ENCODE data around the gene PIK3R1.
"Not testable (repeated sequence)": the region's sequence is repeated elsewhere in the genome, so short reads cannot be mapped to it uniquely, and the experiment has no call there.

The PIK3R1 gene

DNA sequence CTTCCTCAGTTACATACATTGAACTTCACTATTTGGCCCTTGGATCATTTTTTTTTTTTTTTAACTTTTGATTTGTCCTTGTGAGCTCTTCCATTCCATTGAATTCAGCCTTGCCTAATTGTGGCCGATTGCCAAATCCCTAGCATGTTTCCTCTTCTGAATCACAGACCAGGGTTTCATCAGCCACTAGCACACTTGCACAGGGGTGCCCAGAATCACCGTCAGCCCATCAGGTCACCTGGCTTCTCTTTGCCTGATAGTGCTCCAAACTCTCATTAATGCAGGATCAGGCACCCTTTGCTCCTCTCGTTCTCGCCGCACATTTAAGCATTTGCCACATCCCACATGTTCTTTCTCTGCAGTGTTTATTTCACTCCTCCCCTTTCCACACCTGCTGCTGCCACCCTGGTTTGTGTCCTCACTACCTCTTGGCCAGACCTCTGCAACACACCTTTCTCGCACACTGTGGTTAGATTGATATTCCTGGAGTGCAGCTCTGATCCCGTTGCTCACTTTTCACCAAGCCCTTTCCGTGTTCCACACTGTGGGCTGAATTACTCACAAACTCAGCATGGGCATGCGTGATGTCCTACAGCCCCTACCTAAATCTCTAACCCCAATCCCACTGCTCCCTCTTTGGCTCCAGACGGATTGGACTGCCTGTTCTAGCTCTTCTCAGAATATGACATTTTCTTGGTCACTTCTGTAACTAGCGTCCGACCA is 9.8 kb downstream of the PIK3R1 start:
- no peak overlapping the region for H3K4me3 ChIP-seq (ENCODE audit: low read depth, low read length)

DNA sequence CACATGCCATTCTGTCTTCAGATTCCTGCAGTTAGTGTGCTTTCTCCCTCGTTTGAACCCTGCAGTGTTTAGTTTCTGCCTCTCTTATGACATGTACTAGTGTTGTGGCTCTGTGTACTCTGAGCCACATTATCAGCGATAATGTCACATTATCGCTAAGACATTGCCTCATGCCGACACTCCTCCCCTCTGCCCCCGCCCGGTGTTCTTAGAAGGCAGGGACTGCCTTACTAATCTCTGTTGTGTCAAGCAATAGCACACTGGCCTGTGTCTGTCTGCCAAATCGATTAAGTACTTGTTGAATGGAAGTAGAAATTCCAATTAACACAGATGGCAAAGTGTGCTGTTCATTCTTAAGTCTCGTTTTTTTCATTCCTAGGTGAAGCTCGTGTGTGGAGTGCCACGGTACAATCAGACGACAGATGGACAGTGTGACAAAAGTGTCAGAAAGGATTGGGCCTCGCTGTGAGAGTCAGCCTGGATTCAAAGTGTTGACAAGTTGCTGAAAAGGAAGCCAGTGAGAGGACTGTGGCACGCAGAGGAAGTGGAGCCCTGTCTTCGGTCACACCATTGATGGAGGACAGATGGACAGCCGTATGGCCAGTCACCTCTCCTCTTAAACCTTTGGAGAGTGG is 10.5 kb downstream of the PIK3R1 start:
- no peak overlapping the region for H3K4me3 ChIP-seq (ENCODE audit: low read depth, low read length)

DNA sequence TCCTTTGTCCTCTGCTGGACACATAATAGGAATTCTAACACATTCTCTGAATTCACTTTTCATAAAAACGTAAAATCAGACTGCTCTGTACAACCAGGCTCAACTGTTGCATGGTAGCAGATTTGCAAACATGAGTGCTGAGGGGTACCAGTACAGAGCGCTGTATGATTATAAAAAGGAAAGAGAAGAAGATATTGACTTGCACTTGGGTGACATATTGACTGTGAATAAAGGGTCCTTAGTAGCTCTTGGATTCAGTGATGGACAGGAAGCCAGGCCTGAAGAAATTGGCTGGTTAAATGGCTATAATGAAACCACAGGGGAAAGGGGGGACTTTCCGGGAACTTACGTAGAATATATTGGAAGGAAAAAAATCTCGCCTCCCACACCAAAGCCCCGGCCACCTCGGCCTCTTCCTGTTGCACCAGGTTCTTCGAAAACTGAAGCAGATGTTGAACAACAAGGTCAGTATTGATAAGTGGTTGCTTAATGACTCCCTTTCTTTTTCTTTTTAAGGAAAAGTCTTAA is 11.1 kb downstream of the PIK3R1 start:
- no peak overlapping the region for H3K4me3 ChIP-seq (ENCODE audit: low read depth, low read length)

- H3K4me3 ChIP-seq (ENCODE audit: low read depth, low read length): no peak overlapping the region
Measured at GRCh38 chr5:68227532-68228160, 12.1 kb downstream of the PIK3R1 start.

- H3K4me3 ChIP-seq (ENCODE audit: low read depth, low read length): no peak overlapping the region
Measured at GRCh38 chr5:68229416-68229815, 13.9 kb downstream of the PIK3R1 start.

- no peak overlapping the region for H3K4me3 ChIP-seq (ENCODE audit: low read depth, low read length)
Measured at GRCh38 chr5:68230285-68230684, 14.7 kb downstream of the PIK3R1 start.

- no peak overlapping the region for H3K4me3 ChIP-seq (ENCODE audit: low read depth, low read length)
Measured at GRCh38 chr5:68231414-68232076, 16.0 kb downstream of the PIK3R1 start.

GRCh38 chr5:68232277-68232676 is 16.7 kb downstream of the PIK3R1 start:
- no peak overlapping the region for H3K4me3 ChIP-seq (ENCODE audit: low read depth, low read length)

DNA sequence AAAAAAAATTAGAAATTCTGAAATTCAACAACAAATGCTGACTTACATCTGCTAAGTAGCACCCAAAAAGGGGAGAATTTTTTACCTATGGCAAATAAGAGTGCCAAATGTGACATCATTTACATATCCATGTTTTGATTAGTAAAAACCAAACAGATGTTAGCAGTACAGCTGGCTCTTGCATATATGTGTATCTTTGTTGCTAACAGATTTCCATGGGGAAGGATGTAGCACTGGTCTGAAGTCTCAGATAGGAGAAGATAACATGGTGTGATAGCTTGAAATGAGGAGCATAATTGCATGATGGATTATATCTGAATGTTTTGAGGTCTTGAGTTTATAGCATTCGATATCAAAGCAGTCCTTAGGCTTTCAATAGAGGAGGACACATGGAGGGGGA is 17.5 kb downstream of the PIK3R1 start:
- no peak overlapping the region for H3K4me3 ChIP-seq (ENCODE audit: low read depth, low read length)

DNA sequence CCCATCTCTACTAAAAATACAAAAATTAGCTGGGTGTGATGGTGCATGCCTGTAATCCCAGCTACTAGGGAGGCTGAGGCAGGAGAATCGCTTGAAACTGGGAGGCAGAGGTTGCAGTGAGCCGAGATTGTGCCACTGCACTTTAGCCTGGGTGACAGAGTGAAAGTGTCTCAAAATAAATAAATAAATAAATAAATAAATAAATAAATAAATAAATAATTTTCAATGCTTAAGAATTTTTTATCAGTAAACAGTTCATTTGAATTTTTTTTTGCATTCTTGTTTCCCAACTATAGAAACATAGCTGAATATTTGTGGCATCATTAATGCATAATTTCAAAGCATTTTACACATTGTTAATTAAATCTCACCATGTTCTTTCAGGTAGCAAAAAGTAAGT is 19.7 kb downstream of the PIK3R1 start:
- H3K4me3 ChIP-seq (ENCODE audit: low read depth, low read length): not testable (repeated sequence)

DNA sequence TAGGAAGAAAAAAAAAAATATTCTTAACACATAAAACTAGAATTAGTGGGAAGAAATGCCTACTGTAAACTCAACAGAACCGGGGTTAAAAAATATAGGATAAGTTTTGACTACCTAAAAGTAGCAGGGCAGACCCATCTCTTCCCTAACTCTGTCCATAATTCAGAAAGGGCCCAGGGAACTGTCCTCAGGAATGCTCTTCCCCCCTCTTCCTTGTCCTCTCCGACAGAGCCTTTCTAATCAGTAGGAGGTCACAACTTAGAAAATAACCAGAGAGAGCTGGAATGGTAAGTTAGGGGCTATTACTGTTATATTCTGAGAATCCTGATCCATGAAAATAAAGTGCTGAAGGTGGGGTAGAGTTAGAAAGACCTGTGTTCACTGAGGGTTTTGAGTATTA is 22.2 kb downstream of the PIK3R1 start:
- no peak overlapping the region for H3K4me3 ChIP-seq (ENCODE audit: low read depth, low read length)

GRCh38 chr5:68239487-68239886 is 23.9 kb downstream of the PIK3R1 start:
- no peak overlapping the region for H3K4me3 ChIP-seq (ENCODE audit: low read depth, low read length)

GRCh38 chr5:68240202-68240601 is 24.6 kb downstream of the PIK3R1 start:
- H3K4me3 ChIP-seq (ENCODE audit: low read depth, low read length): no peak overlapping the region

DNA sequence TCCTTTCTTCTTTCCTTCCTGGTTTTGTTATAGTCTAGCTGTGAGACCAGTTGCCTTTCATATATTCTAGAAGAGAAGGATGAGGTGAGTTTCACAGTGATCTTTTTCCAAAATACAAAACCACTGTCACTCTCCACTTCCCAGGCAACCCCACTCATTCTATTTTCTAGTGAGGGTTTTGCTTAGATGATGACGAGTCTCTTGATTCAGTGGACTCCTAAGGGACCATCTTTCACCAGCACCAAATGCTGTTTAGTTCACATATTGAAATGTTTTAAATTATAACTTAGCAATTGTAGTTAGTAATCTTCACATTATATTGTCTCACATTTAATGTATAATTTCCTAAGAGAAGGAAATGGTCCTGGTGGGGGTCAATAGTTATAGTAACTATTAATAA is 25.2 kb downstream of the PIK3R1 start:
- H3K4me3 ChIP-seq (ENCODE audit: low read depth, low read length): no peak overlapping the region

GRCh38 chr5:68242743-68243142 is 27.2 kb downstream of the PIK3R1 start:
- no peak overlapping the region for H3K4me3 ChIP-seq (ENCODE audit: low read depth, low read length)

DNA sequence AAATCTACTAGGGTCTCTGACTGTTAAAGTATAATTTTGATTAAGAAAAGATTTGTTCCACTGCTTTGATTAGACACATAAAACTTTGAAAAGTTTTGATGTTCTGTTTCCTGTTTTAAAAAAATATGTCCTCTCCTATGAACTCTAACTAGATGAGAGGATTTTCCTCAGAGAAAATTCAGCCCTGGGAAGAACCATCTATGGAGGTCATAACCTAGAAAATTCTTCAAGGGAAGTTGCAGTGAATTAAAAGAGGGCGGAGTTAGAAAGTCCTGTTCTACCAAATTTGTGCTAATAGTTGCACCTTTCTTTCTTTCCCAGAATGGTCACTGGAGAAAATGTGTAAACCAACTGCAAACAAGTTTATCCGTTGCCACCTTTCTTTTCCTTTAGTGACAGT is 27.7 kb downstream of the PIK3R1 start:
- H3K4me3 ChIP-seq (ENCODE audit: low read depth, low read length): no peak overlapping the region

DNA sequence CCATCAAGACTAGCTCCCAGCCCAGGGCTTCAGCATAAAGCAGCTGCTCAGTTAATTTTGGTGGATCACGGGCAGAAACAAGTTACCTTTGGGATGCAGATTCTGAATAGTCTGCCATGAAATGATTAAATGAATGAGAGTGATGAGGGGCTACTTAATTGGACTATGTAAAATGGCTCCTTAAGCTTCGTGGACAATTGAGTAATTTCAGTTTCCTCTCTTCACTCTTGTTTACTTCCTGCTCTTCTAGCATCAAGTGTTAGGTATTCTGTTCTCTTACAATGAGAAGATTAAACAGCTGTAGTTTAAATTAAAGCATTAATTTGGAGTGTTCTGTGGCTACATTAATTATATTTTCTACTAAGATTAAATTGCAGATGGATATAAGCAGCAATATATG is 28.1 kb downstream of the PIK3R1 start:
- H3K4me3 ChIP-seq (ENCODE audit: low read depth, low read length): no peak overlapping the region

DNA sequence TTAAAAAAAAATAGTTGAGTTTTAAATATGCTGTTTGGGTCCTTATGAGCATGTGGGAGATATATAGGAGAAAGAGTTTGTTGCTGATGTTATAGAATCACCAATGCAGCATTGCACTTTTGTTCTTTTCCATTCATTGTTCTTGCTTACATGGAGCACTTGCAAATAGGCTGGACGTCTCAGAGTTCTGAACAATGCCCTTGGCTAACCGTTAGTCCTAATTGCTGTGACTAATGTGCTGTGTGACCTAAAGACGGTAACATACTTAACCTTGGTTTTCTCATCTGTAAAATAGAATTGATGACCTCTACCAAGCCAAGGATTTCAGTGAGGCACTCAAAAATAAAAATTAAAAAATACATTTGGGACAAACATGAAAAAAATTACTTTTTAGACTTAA is 29.8 kb downstream of the PIK3R1 start:
- H3K4me3 ChIP-seq (ENCODE audit: low read depth, low read length): no peak overlapping the region

DNA sequence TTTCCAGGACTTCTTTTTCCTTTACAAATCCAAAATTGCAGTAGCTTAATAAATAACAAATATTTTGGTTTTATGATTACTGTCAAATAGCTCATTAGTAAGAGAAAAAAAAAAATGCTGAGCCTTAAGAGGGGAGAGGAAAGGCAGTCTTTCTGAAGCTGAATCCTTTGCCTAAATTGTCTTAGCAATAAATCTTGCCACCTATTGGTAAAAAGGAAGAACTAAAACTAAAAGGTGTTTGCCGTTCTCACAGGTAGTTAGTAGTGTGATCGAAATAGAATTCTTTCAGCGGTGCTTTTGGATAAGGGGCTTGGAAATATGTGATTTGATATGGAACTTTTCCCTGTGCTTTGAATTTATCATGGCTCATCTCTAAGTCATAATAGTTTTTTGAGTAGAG is 31.2 kb downstream of the PIK3R1 start:
- no peak overlapping the region for H3K4me3 ChIP-seq (ENCODE audit: low read depth, low read length)

- no peak overlapping the region for H3K4me3 ChIP-seq (ENCODE audit: low read depth, low read length)
Measured at GRCh38 chr5:68247627-68248026, 32.1 kb downstream of the PIK3R1 start.

- H3K4me3 ChIP-seq (ENCODE audit: low read depth, low read length): no peak overlapping the region
Measured at GRCh38 chr5:68248896-68249295, 33.3 kb downstream of the PIK3R1 start.

- H3K4me3 ChIP-seq (ENCODE audit: low read depth, low read length): no peak overlapping the region
Measured at GRCh38 chr5:68249520-68249919, 34.0 kb downstream of the PIK3R1 start.

Data from iPS-11a (cell line).